BLaER1 treated with 17β-estradiol and CSF1 and Interleukin-3, amounts not matched to agents 10 nM and 100 nM (cell line): ENCODE results near the gene ZNRF1.

ENCODE experiments used
- H3K27ac ChIP-seq, 11 experiments: shearing (Covaris generic); formaldehyde crosslinking; 2 replicates each; pipeline ENCODE4 v1.8.1; 2022
- H3K27me3 ChIP-seq, 11 experiments: shearing (Covaris generic); formaldehyde crosslinking; 2 replicates each; pipeline ENCODE4 v1.8.1; 2022
- H3K36me3 ChIP-seq, 11 experiments: shearing (Covaris generic); formaldehyde crosslinking; 2 replicates each; pipeline ENCODE4 v1.8.1; 2022
- H3K4me1 ChIP-seq, 10 experiments: shearing (Covaris generic); formaldehyde crosslinking; 2 replicates each; pipeline ENCODE4 v1.8.1; 2022
- H3K4me2 ChIP-seq, 11 experiments: shearing (Covaris generic); formaldehyde crosslinking; 2 replicates each; pipeline ENCODE4 v1.8.1; 2022
- H3K4me3 ChIP-seq, 10 experiments: shearing (Covaris generic); formaldehyde crosslinking; 2 replicates each; pipeline ENCODE4 v1.8.1; 2022
- H3K9ac ChIP-seq, 11 experiments: shearing (Covaris generic); formaldehyde crosslinking; 2 replicates each; pipeline ENCODE4 v1.8.1; 2022
- H3K9me3 ChIP-seq, 11 experiments: shearing (Covaris generic); formaldehyde crosslinking; replicated peaks in 1 of 11; 2 replicates each; pipeline ENCODE4 v1.8.1; 2022
- H4K20me1 ChIP-seq, 11 experiments: shearing (Covaris generic); formaldehyde crosslinking; 2 replicates each; pipeline ENCODE4 v1.8.1; 2022
- Cebpa-rat ChIP-seq, 11 experiments: shearing (Covaris generic); IDR thresholded peaks; 2 replicates each; pipeline ENCODE4 v1.8.1; 2022

Gene ZNRF1

GRCh38 chr16:75103994-75104393 is 105.2 kb downstream of the ZNRF1 start:
- peaks cover 0 to 43% (median 13%) of the 10 kb centered on the region in 11 experiments; a peak in 11 of 22 replicates for H4K20me1 ChIP-seq
- H3K4me1 ChIP-seq: peaks cover 80 to 98% (median 97%) of the 10 kb centered on the region in 10 experiments

GRCh38 chr16:75104836-75105235 is 106.0 kb downstream of the ZNRF1 start:
- no peaks in the 10 kb centered on the region for H3K9me3 ChIP-seq
- peak overlapping the region; percentile 93 to 99 (median 96) for H3K4me2 ChIP-seq
- peaks cover 80 to 98% (median 97%) of the 10 kb centered on the region in 10 experiments for H3K4me1 ChIP-seq
- peak overlapping the region; percentile 89 to 99 (median 95) for H3K27ac ChIP-seq
- H3K36me3 ChIP-seq: peaks cover 0 to 45% (median 18%) of the 10 kb centered on the region in 11 experiments; a peak in 13 of 22 replicates
- no peak for TF ChIP-seq Cebpa-rat (IDR thresholded peaks at IDR 0.05)
- H3K4me3 ChIP-seq: peak overlapping the region in 9 of 10 experiments; percentile 7 to 61 (median 36); a peak in 17 of 20 replicates
- H3K9ac ChIP-seq: peak overlapping the region; percentile 73 to 91 (median 85)
- H4K20me1 ChIP-seq: peaks cover 0 to 35% (median 6%) of the 10 kb centered on the region in 11 experiments; a peak in 9 of 22 replicates
- no peaks in the 10 kb centered on the region for H3K27me3 ChIP-seq

More at GRCh38 chr16:75103994-75104393, 105.2 kb downstream of the ZNRF1 start:
- TF ChIP-seq Cebpa-rat (IDR thresholded peaks at IDR 0.05): no peak
- Histone ChIP-seq H3K9me3 (no peaks in the 10 kb centered on the region), H3K4me2 (peak overlapping the region; percentile 93 to 99 (median 96)), H3K36me3 (peaks cover 0 to 45% (median 18%) of the 10 kb centered on the region in 11 experiments; a peak in 13 of 22 replicates), H3K27ac (peak overlapping the region in 9 of 11 experiments; percentile 90 to 99 (median 96); a peak in 19 of 22 replicates), H3K4me3 (no peak overlapping the region), H3K27me3 (no peaks in the 10 kb centered on the region), H3K9ac (peak overlapping the region in 9 of 11 experiments; percentile 78 to 91 (median 86); a peak in 11 of 22 replicates)

- Histone ChIP-seq H3K27ac (peak overlapping the region; percentile 89 to 99 (median 95)), H3K36me3 (peaks cover 0 to 45% (median 18%) of the 10 kb centered on the region in 11 experiments; a peak in 13 of 22 replicates), H3K4me3 (peak overlapping the region in 9 of 10 experiments; percentile 10 to 61 (median 47); a peak in 18 of 20 replicates), H3K27me3 (no peaks in the 10 kb centered on the region), H3K4me2 (peak overlapping the region; percentile 93 to 99 (median 96)), H3K4me1 (peaks cover 80 to 98% (median 97%) of the 10 kb centered on the region in 10 experiments), H3K9ac (peak overlapping the region; percentile 73 to 91 (median 85)), H4K20me1 (peaks cover 0 to 28% (median 6%) of the 10 kb centered on the region in 11 experiments; a peak in 8 of 22 replicates), H3K9me3 (no peaks in the 10 kb centered on the region)
- peak in 8 of 11 experiments; percentile 29 to 89 (median 74); a peak in 13 of 22 replicates for TF ChIP-seq Cebpa-rat (IDR thresholded peaks at IDR 0.05)
Measured at GRCh38 chr16:75105306-75106061, 106.7 kb downstream of the ZNRF1 start.

- H3K9ac ChIP-seq: peak overlapping the region; percentile 73 to 91 (median 85)
- H3K4me1 ChIP-seq: peaks cover 80 to 98% (median 97%) of the 10 kb centered on the region in 10 experiments
- peak overlapping the region; percentile 93 to 99 (median 96) for H3K4me2 ChIP-seq
- peak overlapping the region; percentile 89 to 99 (median 95) for H3K27ac ChIP-seq
- H3K36me3 ChIP-seq: peaks cover 0 to 37% (median 18%) of the 10 kb centered on the region in 11 experiments; a peak in 13 of 22 replicates
- no peaks in the 10 kb centered on the region for H3K27me3 ChIP-seq
- H3K4me3 ChIP-seq: peak overlapping the region in 9 of 10 experiments; percentile 4 to 58 (median 47); a peak in 15 of 20 replicates
- H4K20me1 ChIP-seq: peaks cover 0 to 21% (median 9%) of the 10 kb centered on the region in 11 experiments; a peak in 8 of 22 replicates
- H3K9me3 ChIP-seq: no peaks in the 10 kb centered on the region
- no peak for TF ChIP-seq Cebpa-rat (IDR thresholded peaks at IDR 0.05)
Measured at GRCh38 chr16:75106351-75107274, 107.8 kb downstream of the ZNRF1 start.

GRCh38 chr16:75107505-75107904 is 108.7 kb downstream of the ZNRF1 start:
- Histone ChIP-seq H4K20me1 (peaks cover 0 to 26% (median 17%) of the 10 kb centered on the region in 11 experiments; a peak in 8 of 22 replicates), H3K9ac (peak overlapping the region; percentile 21 to 91 (median 85); a peak in 20 of 22 replicates), H3K27ac (peak overlapping the region; percentile 23 to 99 (median 95); a peak in 20 of 22 replicates), H3K4me3 (peak overlapping the region in 9 of 10 experiments; percentile 15 to 58 (median 47); a peak in 16 of 20 replicates), H3K27me3 (peaks cover 0 to 6% (median 0%) of the 10 kb centered on the region in 11 experiments; a peak in 4 of 22 replicates), H3K4me2 (peak overlapping the region; percentile 93 to 99 (median 96)), H3K36me3 (peaks cover 0 to 28% (median 13%) of the 10 kb centered on the region in 11 experiments; a peak in 13 of 22 replicates), H3K4me1 (peaks cover 87 to 98% (median 97%) of the 10 kb centered on the region in 10 experiments), H3K9me3 (no peaks in the 10 kb centered on the region)
- TF ChIP-seq Cebpa-rat (IDR thresholded peaks at IDR 0.05): no peak

GRCh38 chr16:75108792-75109731 is 110.2 kb downstream of the ZNRF1 start:
- H3K27me3 ChIP-seq: peaks cover 0 to 19% (median 0%) of the 10 kb centered on the region in 11 experiments; a peak in 6 of 22 replicates
- peaks cover 0 to 38% (median 17%) of the 10 kb centered on the region in 11 experiments; a peak in 8 of 22 replicates for H4K20me1 ChIP-seq
- peak in 3 of 11 experiments; percentile 10 to 59 (median 30); a peak in 3 of 22 replicates for TF ChIP-seq Cebpa-rat (IDR thresholded peaks at IDR 0.05)
- peak overlapping the region; percentile 38 to 99 (median 95) for H3K27ac ChIP-seq
- peaks cover 89 to 98% (median 95%) of the 10 kb centered on the region in 10 experiments for H3K4me1 ChIP-seq
- H3K9ac ChIP-seq: peak overlapping the region; percentile 65 to 91 (median 85)
- peak overlapping the region; percentile 18 to 62 (median 54) for H3K4me3 ChIP-seq
- no peaks in the 10 kb centered on the region for H3K9me3 ChIP-seq
- peak overlapping the region; percentile 93 to 99 (median 96) for H3K4me2 ChIP-seq
- H3K36me3 ChIP-seq: peaks cover 0 to 18% (median 7%) of the 10 kb centered on the region in 11 experiments; a peak in 7 of 22 replicates

- TF ChIP-seq Cebpa-rat (IDR thresholded peaks at IDR 0.05): no peak
- H3K4me2 ChIP-seq: peak overlapping the region; percentile 93 to 99 (median 96)
- peaks cover 0 to 19% (median 0%) of the 10 kb centered on the region in 11 experiments; a peak in 6 of 22 replicates for H3K27me3 ChIP-seq
- peaks cover 0 to 5% (median 0%) of the 10 kb centered on the region in 11 experiments; a peak in 1 of 22 replicates for H3K9me3 ChIP-seq
- H3K36me3 ChIP-seq: peaks cover 0 to 13% (median 7%) of the 10 kb centered on the region in 11 experiments; a peak in 7 of 22 replicates
- peak overlapping the region; percentile 65 to 91 (median 85) for H3K9ac ChIP-seq
- peaks cover 82 to 91% (median 87%) of the 10 kb centered on the region in 10 experiments for H3K4me1 ChIP-seq
- peak overlapping the region; percentile 38 to 99 (median 95); a peak in 21 of 22 replicates for H3K27ac ChIP-seq
- H3K4me3 ChIP-seq: peak overlapping the region; percentile 18 to 62 (median 54)
- peaks cover 0 to 33% (median 14%) of the 10 kb centered on the region in 11 experiments; a peak in 8 of 22 replicates for H4K20me1 ChIP-seq
Measured at GRCh38 chr16:75109732-75110243, 111.0 kb downstream of the ZNRF1 start.
